ENCODE data around the gene UBQLN3.

Gene UBQLN3

GRCh38 chr11:5509803-5510202, at the start of gene UBQLN3:
TSS of gene UBQLN3 (minus strand) at chr11:5509957. CDS start at chr11:5509558, 399 bp downstream.
- DNase-seq (ENCODE audit: extremely low spot score, insufficient read length, low read depth): no peak
- FAIRE-seq: no peak

DNA sequence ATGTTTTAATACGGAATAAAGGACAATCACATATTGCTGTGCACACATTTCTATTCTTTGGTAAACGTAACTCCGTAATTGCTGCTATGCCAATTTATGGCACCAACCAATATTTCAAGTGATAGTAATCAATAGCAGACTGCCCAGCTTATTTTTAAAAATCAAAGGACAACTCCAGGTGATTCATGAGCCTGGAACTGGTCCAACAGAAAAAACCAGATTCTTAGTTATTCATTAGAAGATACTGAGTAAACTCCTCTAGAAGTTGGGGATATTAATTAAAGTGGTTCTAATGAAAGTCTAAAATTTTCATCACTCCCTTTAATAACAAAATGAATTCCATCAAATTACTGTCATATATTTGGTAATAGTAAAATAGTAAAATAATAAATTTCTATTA, 48.0 kb upstream of the UBQLN3 start:
- FAIRE-seq: no peak
- no peak for DNase-seq (ENCODE audit: extremely low spot score, insufficient read length, low read depth)

DNA sequence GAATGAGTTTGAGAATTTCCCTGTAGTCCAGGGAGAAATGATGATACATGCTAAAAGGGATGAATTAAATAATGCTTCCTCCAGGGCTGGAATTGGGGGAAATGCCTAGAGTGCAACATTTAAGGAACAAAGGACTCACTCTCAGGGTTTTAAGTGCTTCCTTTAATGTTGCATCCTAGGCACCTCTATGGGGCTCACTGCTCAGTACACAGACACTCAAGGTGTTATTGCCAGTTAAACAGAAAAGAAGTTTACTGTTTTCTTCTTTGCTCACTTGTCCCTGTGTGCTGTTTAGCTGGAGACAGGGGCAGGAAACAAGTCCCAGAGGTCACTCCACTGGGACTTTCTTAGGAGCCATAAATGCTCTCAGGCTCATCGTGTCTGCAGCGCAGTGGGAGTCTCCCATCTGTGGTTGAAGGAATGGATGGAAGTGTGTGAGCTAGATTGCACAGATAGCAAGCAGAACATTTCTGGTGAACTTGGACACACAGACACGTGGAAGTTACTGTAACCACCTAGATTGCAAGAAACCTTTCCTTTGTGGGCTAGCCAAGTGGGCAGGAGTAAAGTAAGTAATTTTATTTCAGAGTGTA, 46.9 kb upstream of the UBQLN3 start:
- FAIRE-seq: no peak
- no peak for DNase-seq (ENCODE audit: extremely low spot score, insufficient read length, low read depth)

DNA sequence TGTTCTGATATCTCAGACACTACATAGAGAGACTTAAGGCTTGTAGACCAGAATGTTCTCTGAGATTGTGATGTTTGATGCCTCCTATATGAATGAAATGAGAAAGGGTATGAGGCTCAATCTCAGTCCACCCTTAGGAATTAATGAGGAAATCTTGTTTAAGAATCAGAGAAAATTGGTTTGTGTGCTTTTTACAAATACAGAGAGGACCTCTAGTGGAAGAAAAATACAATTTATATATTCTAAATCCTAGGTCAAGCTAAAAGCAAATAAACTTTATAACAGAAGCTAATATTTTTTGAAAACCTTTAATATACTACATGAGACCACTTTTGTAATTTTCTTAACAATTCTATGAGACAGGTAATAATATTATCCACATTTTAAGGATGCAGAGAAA, 43.6 kb upstream of the UBQLN3 start:
- FAIRE-seq: no peak
- no peak for DNase-seq (ENCODE audit: extremely low spot score, insufficient read length, low read depth)

- FAIRE-seq (no peak), DNase-seq (ENCODE audit: extremely low spot score, insufficient read length, low read depth) (no peak)
Observed at GRCh38 chr11:5550440-5551095, 40.8 kb upstream of the UBQLN3 start.

DNA sequence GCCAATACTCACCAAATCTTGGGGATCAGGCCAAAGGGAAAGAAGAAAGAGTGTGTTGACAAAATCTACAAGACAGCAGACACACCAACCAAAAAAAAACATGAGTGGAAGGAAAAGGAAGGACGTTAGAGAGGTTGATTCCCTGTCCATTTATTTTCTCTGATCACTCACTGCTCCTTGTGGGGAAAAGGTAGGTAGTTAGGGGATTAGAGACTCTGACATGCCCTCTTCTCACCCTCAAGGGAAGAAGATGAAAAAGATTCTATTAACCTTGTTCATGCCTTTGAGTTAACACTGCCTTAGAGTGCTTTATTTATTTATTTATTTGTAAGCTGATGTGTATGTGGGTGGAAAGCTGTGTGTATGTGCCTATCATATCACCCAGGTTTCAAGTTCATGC, 38.7 kb upstream of the UBQLN3 start, which contains the start of gene OR52H1:
TSS of gene OR52H1 (minus strand) at position 101 of the 400 bp plus-strand sequence. CDS start 3,035 bp downstream, outside the sequence.
- no peak for DNase-seq (ENCODE audit: extremely low spot score, insufficient read length, low read depth)
- no peak for FAIRE-seq

GRCh38 chr11:5547982-5548381, 38.2 kb upstream of the UBQLN3 start:
- DNase-seq (ENCODE audit: extremely low spot score, insufficient read length, low read depth) (no peak), FAIRE-seq (no peak)

- FAIRE-seq (no peak), DNase-seq (ENCODE audit: extremely low spot score, insufficient read length, low read depth) (no peak)
Observed at GRCh38 chr11:5546457-5546856, 36.7 kb upstream of the UBQLN3 start.

DNA sequence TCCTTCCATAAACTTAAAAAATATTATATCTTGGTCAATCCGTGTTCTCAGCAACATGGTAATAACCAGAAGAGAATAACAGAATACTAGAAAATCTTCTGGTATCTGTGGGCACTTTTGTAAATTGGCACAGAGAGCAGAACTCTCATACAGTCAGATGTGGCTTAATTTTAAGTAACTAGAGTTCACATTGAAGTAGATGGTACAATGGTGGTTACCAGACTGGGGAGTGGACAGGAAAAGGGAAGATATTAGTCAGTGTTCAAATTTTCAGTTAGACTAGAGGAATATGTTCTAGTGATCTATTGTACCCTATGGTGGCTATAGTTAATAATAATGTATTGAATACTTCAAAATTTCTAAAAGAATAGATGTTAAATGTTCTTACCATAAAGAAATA, 31.7 kb upstream of the UBQLN3 start:
- FAIRE-seq: no peak
- no peak for DNase-seq (ENCODE audit: extremely low spot score, insufficient read length, low read depth)

GRCh38 chr11:5536482-5536881, 26.7 kb upstream of the UBQLN3 start:
- DNase-seq (ENCODE audit: extremely low spot score, insufficient read length, low read depth) (no peak), FAIRE-seq (no peak)

- FAIRE-seq (no peak), DNase-seq (ENCODE audit: extremely low spot score, insufficient read length, low read depth) (no peak)
Observed at GRCh38 chr11:5534046-5534445, 24.3 kb upstream of the UBQLN3 start.

- FAIRE-seq (no peak), DNase-seq (ENCODE audit: extremely low spot score, insufficient read length, low read depth) (no peak)
Observed at GRCh38 chr11:5531053-5531831, 21.5 kb upstream of the UBQLN3 start.

DNA sequence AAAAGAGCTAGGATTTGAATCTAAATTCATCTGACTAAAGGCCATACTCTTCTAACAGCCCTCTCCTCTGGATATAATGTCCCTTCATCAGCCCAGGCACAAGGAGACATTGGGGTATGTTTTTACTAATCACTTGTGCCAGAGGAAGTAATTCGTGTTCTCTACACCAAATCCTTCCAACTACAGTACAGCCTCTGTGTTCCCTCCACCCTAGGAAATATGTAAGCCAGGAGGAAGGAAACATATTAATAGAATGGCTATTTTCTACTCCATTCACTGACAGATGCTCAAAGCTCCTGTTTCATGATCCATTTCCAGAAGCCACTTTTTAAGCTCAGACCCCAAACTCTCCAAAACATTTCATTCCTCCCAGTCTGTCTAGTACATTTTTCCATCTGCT, 18.7 kb upstream of the UBQLN3 start:
- FAIRE-seq (no peak), DNase-seq (ENCODE audit: extremely low spot score, insufficient read length, low read depth) (no peak)

DNA sequence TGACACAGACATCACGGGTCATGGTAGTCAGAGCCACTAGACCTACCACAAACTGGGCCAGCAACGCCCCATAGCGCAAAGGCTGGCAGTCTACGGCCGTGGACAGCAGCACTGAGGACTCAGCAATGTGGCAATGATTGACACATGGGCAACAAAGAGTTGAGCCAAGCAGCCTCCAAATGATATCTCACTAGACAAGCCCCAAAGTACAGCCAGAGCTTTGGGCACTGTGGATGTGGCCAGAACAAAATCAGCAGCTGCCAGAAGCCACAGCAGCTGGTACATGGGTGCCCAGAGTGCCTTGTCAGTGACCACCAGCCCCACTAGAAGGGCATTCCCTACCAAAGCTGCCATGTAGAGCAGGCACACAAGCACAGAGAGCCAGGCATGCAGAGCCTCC, 18.0 kb upstream of the UBQLN3 start:
- FAIRE-seq (no peak), DNase-seq (ENCODE audit: extremely low spot score, insufficient read length, low read depth) (no peak)

DNA sequence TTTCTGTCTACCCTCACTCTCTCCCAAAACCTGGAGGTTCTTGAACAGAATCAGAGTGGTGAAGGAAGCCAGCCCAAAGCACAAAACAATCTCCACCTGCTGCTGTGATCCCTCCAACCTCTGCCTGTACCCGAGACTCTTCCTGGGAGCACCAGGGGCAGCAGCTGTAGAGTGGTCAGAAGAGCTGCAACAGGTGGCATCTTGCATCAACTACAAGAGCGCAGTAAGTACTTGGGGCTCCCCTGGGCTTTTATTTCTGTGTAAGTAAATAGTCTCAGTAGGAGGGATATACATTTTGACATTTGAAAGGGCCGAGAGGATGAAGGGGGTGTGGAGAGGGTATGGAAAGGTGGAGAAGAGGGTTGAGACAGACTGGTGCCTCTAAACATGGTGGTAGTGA, 15.0 kb upstream of the UBQLN3 start:
- no peak for DNase-seq (ENCODE audit: extremely low spot score, insufficient read length, low read depth)
- FAIRE-seq: no peak

GRCh38 chr11:5522308-5522707, 12.6 kb upstream of the UBQLN3 start:
- FAIRE-seq (no peak), DNase-seq (ENCODE audit: extremely low spot score, insufficient read length, low read depth) (no peak)

GRCh38 chr11:5521540-5521939, 11.8 kb upstream of the UBQLN3 start:
- FAIRE-seq (no peak), DNase-seq (ENCODE audit: extremely low spot score, insufficient read length, low read depth) (no peak)

DNA sequence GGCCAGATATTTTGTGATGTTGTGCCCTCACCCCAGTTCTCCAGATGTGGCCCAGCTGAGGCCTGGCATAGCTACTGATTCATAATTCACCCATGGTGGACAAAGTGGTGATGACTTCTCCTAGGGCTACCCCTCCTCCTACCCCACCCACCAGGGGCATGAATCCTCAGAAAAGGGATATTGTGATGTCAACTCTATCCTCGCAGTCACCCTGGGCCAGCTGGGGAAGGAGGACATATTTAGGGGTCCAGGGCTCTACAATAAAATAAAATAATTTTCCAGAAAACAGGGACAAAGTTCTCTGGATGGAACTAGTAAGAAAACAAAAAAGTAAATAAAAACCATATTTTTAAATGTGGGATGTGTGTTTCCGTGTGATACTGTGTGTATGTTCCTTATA, 6.8 kb upstream of the UBQLN3 start, which contains the start of gene UBQLNL:
TSS of gene UBQLNL (minus strand) at position 101 of the 400 bp plus-strand sequence. CDS start 258 bp downstream, outside the sequence.
- FAIRE-seq: no peak
- no peak for DNase-seq (ENCODE audit: extremely low spot score, insufficient read length, low read depth)

DNA sequence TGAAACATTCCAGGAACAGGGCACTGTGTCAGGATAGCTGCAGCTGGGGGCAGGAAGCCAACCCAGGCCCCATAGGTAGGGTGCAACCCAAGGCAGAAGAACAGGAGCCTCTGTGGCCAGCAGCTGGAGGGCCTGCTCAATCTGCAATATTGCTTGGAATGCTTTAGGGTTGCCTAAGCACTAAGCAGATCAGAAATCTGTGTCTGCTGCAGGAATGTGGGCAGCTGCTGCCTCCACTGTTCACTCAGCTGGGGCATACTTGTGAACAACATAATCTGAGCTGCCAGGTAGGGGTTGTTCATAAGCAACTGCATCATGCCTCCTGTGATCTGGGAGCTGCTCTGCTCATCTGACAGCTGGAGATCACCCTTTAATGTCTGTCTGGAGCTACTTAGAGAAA, 5.1 kb upstream of the UBQLN3 start:
- no peak for FAIRE-seq
- DNase-seq (ENCODE audit: extremely low spot score, insufficient read length, low read depth): no peak

GRCh38 chr11:5508605-5509004, 1.2 kb downstream of the UBQLN3 start:
- FAIRE-seq (no peak), DNase-seq (ENCODE audit: extremely low spot score, insufficient read length, low read depth) (no peak)

DNA sequence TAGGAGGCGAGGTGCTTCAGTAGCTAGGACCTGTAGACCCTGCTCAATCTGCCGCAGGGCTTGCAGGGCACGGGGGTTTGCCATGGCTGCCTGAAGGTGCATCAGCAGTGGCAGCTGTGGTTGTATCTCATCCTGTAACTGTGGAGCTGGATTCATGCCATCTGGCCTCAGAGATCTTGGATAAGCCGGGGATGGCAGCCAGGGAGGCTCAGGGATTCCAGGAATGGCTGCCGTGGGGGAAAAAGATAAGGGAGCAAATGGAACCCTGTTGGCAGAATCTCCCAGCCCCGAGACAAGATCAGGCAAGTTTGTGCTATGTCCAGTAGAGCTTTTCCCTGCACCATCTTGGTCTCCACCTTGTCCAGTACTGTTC, 1.8 kb downstream of the UBQLN3 start:
- DNase-seq (ENCODE audit: extremely low spot score, insufficient read length, low read depth) (no peak), FAIRE-seq (no peak)
